ENCODE measurements around the gene PPP1R14C.

DNA sequence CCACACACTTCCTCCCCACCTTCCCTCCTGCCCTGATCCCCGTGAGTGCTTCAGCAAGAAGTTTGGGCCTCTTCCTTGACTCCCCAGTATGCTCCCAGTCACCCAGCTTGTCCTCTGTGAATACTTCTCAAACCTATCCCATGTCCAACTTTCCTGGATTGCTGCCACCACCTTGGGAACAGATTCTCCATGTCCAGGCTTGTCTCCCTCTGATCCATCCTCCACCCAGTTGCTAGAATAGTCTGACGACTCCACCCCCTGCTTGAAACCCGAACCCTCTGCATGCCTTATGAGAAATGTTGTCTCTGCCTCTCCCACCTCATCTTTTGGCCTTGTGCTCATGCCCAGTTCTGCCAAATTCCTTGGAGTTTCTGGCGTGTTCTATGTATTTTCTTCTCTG lies 108.0 kb downstream of the PPP1R14C start:
- TF ChIP-seq, protein P1, sequence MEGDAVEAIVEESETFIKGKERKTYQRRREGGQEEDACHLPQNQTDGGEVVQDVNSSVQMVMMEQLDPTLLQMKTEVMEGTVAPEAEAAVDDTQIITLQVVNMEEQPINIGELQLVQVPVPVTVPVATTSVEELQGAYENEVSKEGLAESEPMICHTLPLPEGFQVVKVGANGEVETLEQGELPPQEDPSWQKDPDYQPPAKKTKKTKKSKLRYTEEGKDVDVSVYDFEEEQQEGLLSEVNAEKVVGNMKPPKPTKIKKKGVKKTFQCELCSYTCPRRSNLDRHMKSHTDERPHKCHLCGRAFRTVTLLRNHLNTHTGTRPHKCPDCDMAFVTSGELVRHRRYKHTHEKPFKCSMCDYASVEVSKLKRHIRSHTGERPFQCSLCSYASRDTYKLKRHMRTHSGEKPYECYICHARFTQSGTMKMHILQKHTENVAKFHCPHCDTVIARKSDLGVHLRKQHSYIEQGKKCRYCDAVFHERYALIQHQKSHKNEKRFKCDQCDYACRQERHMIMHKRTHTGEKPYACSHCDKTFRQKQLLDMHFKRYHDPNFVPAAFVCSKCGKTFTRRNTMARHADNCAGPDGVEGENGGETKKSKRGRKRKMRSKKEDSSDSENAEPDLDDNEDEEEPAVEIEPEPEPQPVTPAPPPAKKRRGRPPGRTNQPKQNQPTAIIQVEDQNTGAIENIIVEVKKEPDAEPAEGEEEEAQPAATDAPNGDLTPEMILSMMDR (IDR thresholded peaks at IDR 0.05; ENCODE audit: poor library complexity), result no peak
- TF ChIP-seq EZH2 (IDR thresholded peaks at IDR 0.05; ENCODE audit: borderline replicate concordance), result no peak
